HepG2 (cell line): ENCODE measurements around the gene ZBTB46. TPM values are rescaled to one million over a fixed set of nuclear protein-coding genes. Genes with fewer than 3 reads are reported as not detected.

Experiments
- ATAC-seq: fragments of 200-7000 bp; cut with Tn5 transposase; 3 replicates; pipeline ENCODE4 v1.9.1; 2020; ENCODE audit warnings: mild to moderate bottlenecking, moderate library complexity
- BruUV-seq: library from RNA; stranded (reverse); fragments of 400-500 nt; replicated peaks from 2 replicates; lab custom pipeline; 2021; lab: Mats Ljungman, UMichigan
- CTCF ChIA-PET: fragments of 300-600 bp; formaldehyde crosslinking; extraction: SDS; loops from one replicate; lab custom pipeline; 2021; ENCODE audit warnings: low total read pairs, inconsistent platforms, low intra/inter-chr PET ratio; lab: Yijun Ruan, JAX
- POLR2A ChIA-PET: fragments of 350-600 bp; sonication (Branson Sonifier 250); formaldehyde crosslinking; loops from one replicate; lab custom pipeline; 2020; ENCODE audit warnings: antibody characterized with exemption, inconsistent platforms; lab: Yijun Ruan, JAX
- DNase-seq: peaks from one replicate; pipeline ENCODE4 v3.0.0-alpha.2; 2015; ENCODE audit warnings: low spot score
- FAIRE-seq: peaks from 3 replicates; lab custom pipeline; 2011; peaks lifted over from hg19 to GRCh38; lab: Jason Lieb, UNC
- H2AFZ ChIP-seq: one replicate; pipeline ENCODE4 v1.6.1; 2011; ENCODE audit warnings: low read length, inconsistent platforms
- H3K27ac ChIP-seq: fragments of 300-600 bp; 3 replicates; pipeline ENCODE4 v1.8.0; 2011; ENCODE audit warnings: mixed run types, mild to moderate bottlenecking, mixed read lengths, low read length, inconsistent platforms; ENCODE audit not compliant: insufficient read depth; ENCODE audit errors: extremely low read length
- H3K27me3 ChIP-seq, 2 experiments: fragments of 200-600 bp in 1 of 2; 2 replicates in 1 of 2; 3 replicates in 1 of 2; pipeline versions ENCODE4 v1.6.0 to v1.8.0; 2011; ENCODE audit warnings: low read length in 2 of 2, mild to moderate bottlenecking in 2 of 2, moderate library complexity in 2 of 2, inconsistent platforms in 1 of 2; ENCODE audit not compliant: insufficient read depth in 2 of 2, control insufficient read depth in 1 of 2
- H3K36me3 ChIP-seq, 2 experiments: fragments of 200-600 bp in 1 of 2; replicated peaks in 1 of 2; 2 replicates in 1 of 2; 3 replicates in 1 of 2; pipeline versions ENCODE4 v1.5.1 to v1.8.0; 2011; ENCODE audit warnings: low read length in 2 of 2, inconsistent platforms in 1 of 2; ENCODE audit not compliant: insufficient read depth in 2 of 2, control insufficient read depth in 1 of 2
- H3K4me1 ChIP-seq: 2 replicates; pipeline ENCODE4 v1.5.1; 2012; ENCODE audit warnings: low read length, inconsistent platforms; ENCODE audit not compliant: insufficient read depth
- H3K4me2 ChIP-seq: 2 replicates; pipeline ENCODE4 v1.6.0; 2011; ENCODE audit warnings: low read depth, low read length, inconsistent platforms
- H3K4me3 ChIP-seq, 3 experiments: fragments of 200-600 bp in 1 of 3; sonication (generic), shearing (Covaris generic) in 1 of 3; replicated peaks in 1 of 3; 2 replicates each; pipeline ENCODE4 v1.5.1; 2011 to 2016; ENCODE audit warnings: low read length in 3 of 3, inconsistent platforms in 2 of 3, low read depth in 2 of 3, mild to moderate bottlenecking in 2 of 3, control low read depth in 1 of 3, mixed read lengths in 1 of 3; ENCODE audit not compliant: insufficient read depth in 1 of 3
- H3K79me2 ChIP-seq: one replicate; pipeline ENCODE4 v1.6.1; 2011; ENCODE audit warnings: low read length, inconsistent platforms; ENCODE audit not compliant: insufficient read depth
- H3K9ac ChIP-seq: 2 replicates; pipeline ENCODE4 v1.6.0; 2011; ENCODE audit warnings: mild to moderate bottlenecking, low read depth, low read length, inconsistent platforms; ENCODE audit not compliant: insufficient read depth
- H3K9me3 ChIP-seq: 2 replicates; pipeline ENCODE4 v1.5.1; 2012; ENCODE audit warnings: mild to moderate bottlenecking, low read length
- H4K20me1 ChIP-seq: 2 replicates; pipeline ENCODE4 v1.6.0; 2011; ENCODE audit warnings: inconsistent platforms, mild to moderate bottlenecking, low read length, moderate library complexity; ENCODE audit not compliant: insufficient read depth
- ARID2 ChIP-seq: sonication (generic); formaldehyde crosslinking; IDR thresholded peaks from 2 replicates; pipeline ENCODE4 v1.8.1; 2022; ENCODE audit warnings: mild to moderate bottlenecking, missing genetic modification reagents, borderline replicate concordance
- FOXC1 ChIP-seq: sonication (generic); formaldehyde crosslinking; IDR thresholded peaks from 2 replicates; pipeline ENCODE4 v1.8.0; 2022; ENCODE audit warnings: mild to moderate bottlenecking, missing genetic modification reagents, borderline replicate concordance
- FOXO1 ChIP-seq: sonication (generic); formaldehyde crosslinking; IDR thresholded peaks from 2 replicates; pipeline ENCODE4 v1.4.0; 2020; ENCODE audit warnings: missing genetic modification reagents
- HIVEP1 ChIP-seq: sonication (generic); formaldehyde crosslinking; IDR thresholded peaks from 2 replicates; pipeline ENCODE4 v1.4.0; 2020; ENCODE audit warnings: mild to moderate bottlenecking, missing genetic modification reagents
- PHF5A ChIP-seq: IDR thresholded peaks from one replicate; pipeline ENCODE4 v1.6.1; 2018; ENCODE audit warnings: low read depth, missing genetic modification reagents; ENCODE audit not compliant: unreplicated experiment
- POGK ChIP-seq: sonication (generic); formaldehyde crosslinking; conservative IDR thresholded peaks from 2 replicates; pipeline ENCODE4 v1.8.0; 2022; ENCODE audit warnings: mild to moderate bottlenecking, moderate library complexity, missing genetic modification reagents
- POLR2A ChIP-seq, 2 experiments: IDR thresholded peaks; 2 replicates each; pipeline ENCODE4 v1.6.1; 2011; ENCODE audit warnings: low read depth in 2 of 2, low read length in 2 of 2, mild to moderate bottlenecking in 1 of 2, moderate library complexity in 1 of 2; ENCODE audit not compliant: insufficient read depth in 1 of 2
- SNAPC2 ChIP-seq: sonication (generic); formaldehyde crosslinking; IDR thresholded peaks from 2 replicates; pipeline ENCODE4 v1.8.1; 2022; ENCODE audit warnings: mild to moderate bottlenecking, missing genetic modification reagents
- SRSF9 ChIP-seq: fragments of 200-400 bp; formaldehyde crosslinking; IDR thresholded peaks from 2 replicates; pipeline ENCODE4 v1.6.1; 2018; ENCODE audit warnings: borderline replicate concordance, mild to moderate bottlenecking, low read depth, low read length; ENCODE audit not compliant: insufficient read depth, poor library complexity, severe bottlenecking
- TBX2 ChIP-seq: sonication (generic); formaldehyde crosslinking; IDR thresholded peaks from 2 replicates; pipeline ENCODE4 v1.5.0; 2020; ENCODE audit warnings: missing genetic modification reagents, mild to moderate bottlenecking, borderline replicate concordance
- ZBTB33 ChIP-seq: sonication (generic); formaldehyde crosslinking; IDR thresholded peaks from 2 replicates; pipeline ENCODE4 v1.4.0; 2020; ENCODE audit warnings: missing genetic modification reagents
- ZNF350 ChIP-seq: sonication (generic); formaldehyde crosslinking; IDR thresholded peaks from 2 replicates; pipeline ENCODE4 v1.4.0; 2020; ENCODE audit warnings: mild to moderate bottlenecking, low read depth, missing genetic modification reagents, borderline replicate concordance
- ZNF772 ChIP-seq: sonication (generic); formaldehyde crosslinking; IDR thresholded peaks from 2 replicates; pipeline ENCODE4 v1.5.0; 2020; ENCODE audit warnings: mild to moderate bottlenecking, missing genetic modification reagents
- ZNF788 ChIP-seq: sonication (generic); formaldehyde crosslinking; IDR thresholded peaks from 2 replicates; pipeline ENCODE4 v1.5.0; 2020; ENCODE audit warnings: mild to moderate bottlenecking, missing genetic modification reagents, borderline replicate concordance
- WGBS: methylation state at CpG from one replicate; pipeline ENCODE4 v1.1.6; 2017; ENCODE audit warnings: low lambda C conversion rate; 5-methylcytosine and 5-hydroxymethylcytosine counted together
- in situ Hi-C: cut with HindIII; loops from 2 replicates; pipeline ENCODE4 v1.10.0; 2017; ENCODE audit warnings: low pct_unique_long_range_greater_than_20kb; ENCODE audit not compliant: extremely low pct_ligation_motif_present
- intact Hi-C: fragments of 100-400 bp; cut with micrococcal nuclease; formaldehyde crosslinking; loops from one replicate; pipeline ENCODE4 v1.10.0; 2022; ENCODE audit not compliant: unreplicated experiment
- polyA plus RNA-seq, 8 experiments: library from polyadenylated mRNA; depleted of rRNA in 3 of 8; stranded (reverse) in 7 of 8; unstranded in 1 of 8; fragments of >200 nt; fragmentation: Illumina TruSeq in 4 of 8; extraction: Trizol in 4 of 8; gene quantifications; 2 replicates each; pipeline versions ENCODE4 v1.2.1 to v1.2.3, GENCODE V29; 2011 to 2016; ENCODE audit warnings: low read depth in 4 of 8, missing spikeins in 1 of 8, mixed read lengths in 1 of 8; ENCODE audit not compliant: insufficient read depth in 1 of 8
- total RNA-seq, 5 experiments: library from RNA; depleted of rRNA; stranded (reverse); fragments of >200 nt; fragmentation: Illumina TruSeq; extraction: Trizol; gene quantifications; 2 replicates each; pipeline ENCODE4 v1.2.3, GENCODE V29; 2016; ENCODE audit warnings: low read depth in 1 of 5
- TF ChIP-seq, protein P1 (sequence below): sonication (generic); formaldehyde crosslinking; IDR thresholded peaks from 2 replicates; pipeline ENCODE4 v1.9.0; 2021; ENCODE audit warnings: missing genetic modification reagents, borderline replicate concordance

ZBTB46 gene
- total and polyA plus RNA-seq, 2 of the 13 experiments (the other 11 are each of a cell fraction or from before 2014, with no cell fraction given) = 1.6 to 13.5 TPM

DNA sequence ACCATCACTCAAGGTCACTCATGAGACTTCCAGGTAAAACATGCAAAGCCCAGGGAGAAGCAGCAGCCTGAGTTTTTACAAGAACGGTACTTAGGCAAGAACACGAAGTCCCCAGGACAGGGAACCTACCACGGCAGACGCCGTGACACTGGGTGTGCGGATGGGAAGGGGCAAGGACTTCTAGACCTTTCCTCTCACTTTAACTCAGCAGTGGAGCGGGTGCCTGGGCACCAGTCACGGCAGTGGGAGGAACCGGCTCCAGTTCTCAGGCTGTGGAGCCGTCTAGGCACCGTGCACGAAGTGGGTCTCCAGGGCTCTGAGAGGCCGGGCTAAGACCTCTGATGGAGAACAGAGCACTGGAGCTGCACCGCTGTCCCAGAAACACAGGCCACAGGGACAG is 2.5 kb downstream of the ZBTB46 start:
- H3K79me2 ChIP-seq = no peaks in the 10 kb centered on the region
- CTCF ChIA-PET = interaction anchor here (1.5 kb wide), 1 partner anchor 35 kb away, joined by 4 read pairs; no protein-coding TSS in a partner anchor
- no peak overlapping the region for H3K27ac ChIP-seq
- no peaks in the 10 kb centered on the region for H3K36me3 ChIP-seq
- in situ Hi-C loops = no loop called here
- ATAC-seq (no peak), DNase-seq (no peak), FAIRE-seq (no peak)
- H4K20me1 ChIP-seq = peaks cover 6% of the 10 kb centered on the region; the same call in 1 of the 2 replicates
- 69% methylated on average over 14 of the region's 14 CpGs for WGBS
- H3K27me3 ChIP-seq = peaks cover 8 to 28% of the 10 kb centered on the region in 2 experiments
- no TSS peak for BruUV-seq
- POLR2A ChIA-PET = no interaction called here
- no peak overlapping the region for H2AFZ ChIP-seq
- peaks cover 52% of the 10 kb centered on the region for H3K4me1 ChIP-seq
- H3K4me2 ChIP-seq = peak overlapping the region; percentile 88
- no peaks in the 10 kb centered on the region for H3K9me3 ChIP-seq
- H3K9ac ChIP-seq = no peak overlapping the region
- TF ChIP-seq ZNF350 (CRISPR knock-in tag) (0 out of 2 replicates have a peak, but pooled peaks have one; percentile 12), TBX2 (CRISPR knock-in tag) (0 out of 2 replicates have a peak, but pooled peaks have one; percentile 16), ARID2 (CRISPR knock-in tag) (no peak), POGK (CRISPR knock-in tag) (no peak), SRSF9 (no peak), ZBTB33 (CRISPR knock-in tag) (no peak), FOXC1 (CRISPR knock-in tag) (no peak), POLR2A (IDR thresholded peaks at IDR 0.05; ENCODE audit: insufficient read depth in 1 of 2, low read depth in 2 of 2, low read length in 2 of 2) (no peak), ZNF772 (CRISPR knock-in tag) (peak; percentile 22; the same call in 1 of the 2 replicates), SNAPC2 (CRISPR knock-in tag) (no peak), ZNF788 (CRISPR knock-in tag) (0 out of 2 replicates have a peak, but pooled peaks have one; percentile 26), PHF5A (CRISPR knock-in tag) (no peak), FOXO1 (no peak), HIVEP1 (CRISPR knock-in tag) (0 out of 2 replicates have a peak, but pooled peaks have one; percentile 38)
- TF ChIP-seq, protein P1, sequence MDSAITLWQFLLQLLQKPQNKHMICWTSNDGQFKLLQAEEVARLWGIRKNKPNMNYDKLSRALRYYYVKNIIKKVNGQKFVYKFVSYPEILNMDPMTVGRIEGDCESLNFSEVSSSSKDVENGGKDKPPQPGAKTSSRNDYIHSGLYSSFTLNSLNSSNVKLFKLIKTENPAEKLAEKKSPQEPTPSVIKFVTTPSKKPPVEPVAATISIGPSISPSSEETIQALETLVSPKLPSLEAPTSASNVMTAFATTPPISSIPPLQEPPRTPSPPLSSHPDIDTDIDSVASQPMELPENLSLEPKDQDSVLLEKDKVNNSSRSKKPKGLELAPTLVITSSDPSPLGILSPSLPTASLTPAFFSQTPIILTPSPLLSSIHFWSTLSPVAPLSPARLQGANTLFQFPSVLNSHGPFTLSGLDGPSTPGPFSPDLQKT (CRISPR knock-in tag) = no peak
- H3K4me3 ChIP-seq = no peak overlapping the region; a peak in 1 of 6 replicates
- intact Hi-C loops = no loop called here
